Loucy (cell line): Measurements from ENCODE around the gene DRP2.

ENCODE experiments used
- H2AFZ ChIP-seq: fragments of 200-600 bp; sonication (generic); 2 replicates; pipeline ENCODE4 v1.6.0; 2016; ENCODE audit warnings: antibody characterized with exemption, mild to moderate bottlenecking, low read length, moderate library complexity
- H3F3A ChIP-seq: fragments of 200-600 bp; 2 replicates; pipeline ENCODE4 v1.6.0; 2016; ENCODE audit warnings: antibody characterized with exemption, low read depth, mild to moderate bottlenecking
- H3K27me3 ChIP-seq: fragments of 200-600 bp; sonication (generic); 2 replicates; pipeline ENCODE4 v1.6.1; 2014; ENCODE audit warnings: low read length, mild to moderate bottlenecking; ENCODE audit not compliant: insufficient read depth, poor library complexity, severe bottlenecking
- H3K36me3 ChIP-seq: fragments of 200-600 bp; sonication (generic); 2 replicates; pipeline ENCODE4 v1.6.1; 2016; ENCODE audit warnings: low read length; ENCODE audit not compliant: insufficient read depth
- H3K4me1 ChIP-seq: fragments of 200-600 bp; sonication (generic); 2 replicates; pipeline ENCODE4 v1.5.1; 2014; ENCODE audit warnings: low read length, mild to moderate bottlenecking; ENCODE audit not compliant: insufficient read depth, poor library complexity, severe bottlenecking
- H3K4me2 ChIP-seq: fragments of 200-600 bp; sonication (generic); 2 replicates; pipeline ENCODE4 v1.6.0; 2014; ENCODE audit warnings: antibody characterized with exemption, low read length, low read depth, mild to moderate bottlenecking; ENCODE audit not compliant: poor library complexity, severe bottlenecking
- H3K4me3 ChIP-seq: fragments of 200-600 bp; sonication (generic); 2 replicates; pipeline ENCODE4 v1.5.1; 2014; ENCODE audit warnings: low read length, mild to moderate bottlenecking, mixed read lengths; ENCODE audit not compliant: poor library complexity, severe bottlenecking
- H3K79me2 ChIP-seq: fragments of 200-600 bp; sonication (generic); 2 replicates; pipeline ENCODE4 v1.6.1; 2014; ENCODE audit warnings: low read length; ENCODE audit not compliant: insufficient read depth
- H3K9ac ChIP-seq: fragments of 200-600 bp; sonication (generic); 2 replicates; pipeline ENCODE4 v1.6.0; 2014; ENCODE audit warnings: mild to moderate bottlenecking, low read depth, low read length, moderate library complexity; ENCODE audit not compliant: poor library complexity, severe bottlenecking
- H3K9me2 ChIP-seq: fragments of 200-600 bp; sonication (generic); replicated peaks from 2 replicates; pipeline ENCODE4 v1.6.1; 2016; ENCODE audit warnings: low read depth, low read length, mixed read lengths
- H3K9me3 ChIP-seq: fragments of 200-600 bp; sonication (generic); 2 replicates; pipeline ENCODE4 v1.6.1; 2014; ENCODE audit warnings: mild to moderate bottlenecking, antibody characterized with exemption, low read length, low read depth; ENCODE audit not compliant: insufficient read depth
- H4K20me1 ChIP-seq: fragments of 200-600 bp; sonication (generic); 2 replicates; pipeline ENCODE4 v1.6.0; 2014; ENCODE audit warnings: antibody characterized with exemption, low read length, mild to moderate bottlenecking; ENCODE audit not compliant: insufficient read depth, poor library complexity, severe bottlenecking
- CTCF ChIP-seq: fragments of 200-600 bp; sonication (generic); conservative IDR thresholded peaks from 2 replicates; pipeline ENCODE4 v1.5.1; 2014; ENCODE audit warnings: mild to moderate bottlenecking, antibody characterized with exemption, low read length
- EZH2phosphoT487 ChIP-seq: fragments of 200-600 bp; IDR thresholded peaks from 2 replicates; pipeline ENCODE4 v1.6.1; 2018; ENCODE audit warnings: antibody characterized with exemption, mild to moderate bottlenecking, moderate library complexity, borderline replicate concordance

Gene DRP2

DNA sequence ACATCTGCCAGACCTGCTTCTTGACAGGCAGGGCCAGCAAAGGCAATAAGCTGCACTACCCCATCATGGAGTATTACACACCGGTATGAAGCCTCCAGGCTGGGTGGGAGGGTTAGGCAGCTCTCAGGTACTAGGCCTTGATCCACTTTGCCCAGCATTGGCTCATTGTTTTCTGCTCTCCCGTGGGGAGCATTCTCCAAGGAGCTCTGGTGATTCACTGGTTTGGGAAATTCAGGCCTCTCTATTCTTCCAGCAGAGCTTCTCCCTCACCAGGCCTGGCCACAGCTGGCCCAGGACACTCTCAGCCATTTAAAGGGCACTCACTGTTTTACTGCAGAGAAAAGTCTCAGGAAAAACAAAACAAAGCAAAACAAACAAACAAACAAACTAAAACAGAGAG is 33.0 kb downstream of the DRP2 start:
- Histone ChIP-seq H3K79me2 (no peaks in the 10 kb centered on the region), H4K20me1 (no peaks in the 10 kb centered on the region), H3K9me3 (no peaks in the 10 kb centered on the region), H3K4me1 (peaks cover 1% of the 10 kb centered on the region), H3K36me3 (no peaks in the 10 kb centered on the region), H3K9ac (no peak overlapping the region), H3K4me3 (no peak overlapping the region), H3K27me3 (no peaks in the 10 kb centered on the region), H3F3A (no peaks in the 10 kb centered on the region), H2AFZ (no peak overlapping the region), H3K9me2 (no peaks in the 10 kb centered on the region), H3K4me2 (no peak overlapping the region)
- no peak for TF ChIP-seq CTCF
- no peak for TF ChIP-seq EZH2phosphoT487

GRCh38 chrX:101257448-101258258 is 38.1 kb downstream of the DRP2 start:
- Histone ChIP-seq H3K9me2 (no peaks in the 10 kb centered on the region), H3F3A (no peaks in the 10 kb centered on the region), H2AFZ (0 out of 2 replicates have a peak overlapping the region, but pooled peaks have one; percentile 10), H3K4me3 (no peak overlapping the region), H3K36me3 (no peaks in the 10 kb centered on the region), H3K4me2 (no peak overlapping the region), H3K79me2 (no peaks in the 10 kb centered on the region), H3K9ac (no peak overlapping the region), H3K9me3 (no peaks in the 10 kb centered on the region), H3K27me3 (no peaks in the 10 kb centered on the region), H4K20me1 (no peaks in the 10 kb centered on the region), H3K4me1 (peaks cover 8% of the 10 kb centered on the region)
- TF ChIP-seq CTCF (no peak), EZH2phosphoT487 (no peak)

DNA sequence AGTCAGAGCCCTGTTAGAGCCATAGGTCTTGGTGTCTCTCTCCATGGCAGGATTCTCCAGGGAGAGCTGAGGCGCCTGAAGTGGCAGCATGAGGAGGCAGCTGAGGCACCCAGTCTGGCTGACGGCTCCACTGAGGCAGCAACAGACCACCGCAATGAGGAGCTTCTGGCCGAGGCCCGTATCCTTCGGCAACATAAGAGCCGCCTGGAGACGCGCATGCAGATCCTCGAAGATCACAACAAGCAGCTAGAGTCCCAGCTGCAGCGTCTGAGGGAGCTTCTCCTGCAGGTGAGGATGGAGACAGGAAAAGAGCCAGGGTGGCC is 38.6 kb downstream of the DRP2 start:
- no peaks in the 10 kb centered on the region for H3K79me2 ChIP-seq
- H4K20me1 ChIP-seq = no peaks in the 10 kb centered on the region
- no peaks in the 10 kb centered on the region for H3K9me3 ChIP-seq
- TF ChIP-seq CTCF = no peak
- TF ChIP-seq EZH2phosphoT487 = no peak
- no peak overlapping the region for H3K4me2 ChIP-seq
- no peaks in the 10 kb centered on the region for H3K9me2 ChIP-seq
- no peaks in the 10 kb centered on the region for H3F3A ChIP-seq
- H3K4me3 ChIP-seq = no peak overlapping the region
- no peaks in the 10 kb centered on the region for H3K36me3 ChIP-seq
- H3K27me3 ChIP-seq = no peaks in the 10 kb centered on the region
- peaks cover 8% of the 10 kb centered on the region for H3K4me1 ChIP-seq
- H3K9ac ChIP-seq = no peak overlapping the region
- H2AFZ ChIP-seq = no peak overlapping the region
